SK-N-MC (cell line): ENCODE data around the gene KAT8.

ENCODE experiments used
- EZH2 ChIP-seq: fragments of 200-600 bp; sonication (generic); IDR thresholded peaks from one replicate; pipeline ENCODE4 v1.6.1; 2017; ENCODE audit warnings: antibody characterized with exemption
- FOXP2 ChIP-seq: optimal IDR thresholded peaks from 2 replicates; pipeline ENCODE3; 2011; ENCODE audit warnings: mild to moderate bottlenecking, moderate library complexity; ENCODE audit not compliant: insufficient read depth; ENCODE audit errors: extremely low read length, control extremely low read depth
- POLR2AphosphoS5 ChIP-seq: IDR thresholded peaks from 2 replicates; pipeline ENCODE4 v1.6.1; 2012; ENCODE audit warnings: mild to moderate bottlenecking, low read depth, low read length, borderline replicate concordance

GRCh38 chr16:31114468-31114867 lies 3.0 kb upstream of the KAT8 start:
- TF ChIP-seq EZH2 (no peak), POLR2AphosphoS5 (no peak), FOXP2 (no peak)
